ENCODE measurements around the gene AGAP1.

AGAP1 gene

DNA sequence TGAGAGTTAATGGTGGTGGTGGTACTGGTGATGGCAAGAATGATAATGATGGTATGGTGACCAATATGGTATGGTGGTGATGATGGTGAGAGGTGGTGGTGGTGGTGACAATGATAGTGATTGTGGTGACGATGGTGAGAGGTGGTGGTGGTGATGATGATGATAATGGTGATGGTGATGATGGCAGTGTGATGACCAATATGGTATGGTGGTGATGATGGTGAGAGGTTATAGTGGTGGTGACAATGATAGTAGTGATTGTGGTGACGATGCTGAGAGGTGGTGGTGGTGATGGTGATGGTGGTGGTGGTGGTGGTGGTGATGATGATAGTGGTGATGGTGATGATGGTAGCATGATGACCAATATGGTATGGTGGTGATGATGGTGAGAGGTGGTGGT lies 505.2 kb downstream of the AGAP1 start:
- Histone ChIP-seq H3K27me3 (ENCODE audit: control insufficient read depth in 2 of 2, insufficient read depth in 2 of 2, low read length in 2 of 2) (no peaks in the 10 kb centered on the region), H3K9me3 (ENCODE audit: control insufficient read depth in 2 of 2, low read length in 2 of 2) (no peaks in the 10 kb centered on the region), H3K27ac (ENCODE audit: low read depth in 2 of 2, low read length in 2 of 2) (no peak overlapping the region), H3K9ac (ENCODE audit: low read depth in 1 of 2, low read length in 2 of 2) (no peak overlapping the region), H3K4me1 (ENCODE audit: control insufficient read depth in 2 of 2, insufficient read depth in 2 of 2, low read length in 2 of 2) (no peaks in the 10 kb centered on the region), H3K4me3 (ENCODE audit: low read length in 2 of 2) (no peak overlapping the region), H3K36me3 (ENCODE audit: control insufficient read depth in 2 of 2, insufficient read depth in 2 of 2, low read length in 2 of 2) (peaks cover 3 to 7% of the 10 kb centered on the region in 2 donors)

DNA sequence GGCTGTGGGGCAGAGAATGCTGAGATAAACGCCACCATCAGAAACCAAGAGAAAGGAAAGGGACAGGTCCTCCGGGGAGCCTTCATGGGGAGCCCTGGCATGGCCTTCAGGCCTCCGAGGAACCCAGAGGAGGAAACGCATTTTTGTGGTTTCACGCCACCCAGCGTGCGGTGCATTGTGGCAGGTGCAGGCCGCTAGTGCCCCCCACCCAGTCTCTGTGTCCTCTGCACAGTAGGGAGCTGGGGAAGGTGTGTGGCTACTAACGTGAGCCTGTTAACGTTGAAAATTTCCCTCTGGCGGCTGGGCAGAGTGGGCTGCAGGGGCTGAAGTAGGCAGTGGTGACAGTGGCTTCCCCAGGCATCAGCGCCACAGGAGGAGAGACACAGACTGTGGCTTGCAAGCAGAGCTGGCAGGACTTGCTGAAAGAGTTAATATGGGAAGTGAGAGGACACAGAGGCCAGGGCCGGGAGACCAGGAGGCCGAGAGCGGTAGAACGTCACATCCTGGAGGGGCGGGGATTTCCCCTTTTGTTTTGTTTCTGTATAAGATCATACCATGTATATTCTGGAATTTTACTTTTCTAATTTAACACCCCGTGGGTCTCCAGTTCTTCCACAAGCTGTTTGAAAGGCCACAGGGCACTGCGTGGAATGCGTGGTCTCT lies 507.5 kb downstream of the AGAP1 start:
- H3K27ac ChIP-seq (ENCODE audit: low read depth in 2 of 2, low read length in 2 of 2) = no peak overlapping the region
- no peaks in the 10 kb centered on the region for H3K27me3 ChIP-seq (ENCODE audit: control insufficient read depth in 2 of 2, insufficient read depth in 2 of 2, low read length in 2 of 2)

DNA sequence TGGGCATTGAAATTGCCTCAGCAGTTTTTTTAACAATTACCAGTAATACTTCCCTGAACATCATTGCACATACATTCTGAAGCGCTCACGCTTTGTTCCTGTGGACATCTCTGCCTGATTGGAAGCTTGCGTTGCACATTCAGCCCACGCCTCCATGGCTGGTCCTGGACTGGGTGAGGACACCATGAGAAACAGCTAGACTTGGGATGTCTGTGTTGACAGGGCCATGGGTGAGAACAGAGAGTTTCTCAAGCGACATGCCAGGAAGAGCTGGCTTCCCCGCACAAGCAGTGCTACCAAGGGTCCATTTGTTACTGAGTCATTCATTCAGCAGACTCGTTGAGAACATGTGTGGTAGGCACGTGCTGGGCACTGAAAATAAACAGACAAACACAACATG lies 508.0 kb downstream of the AGAP1 start:
- H3K36me3 ChIP-seq (ENCODE audit: control insufficient read depth in 2 of 2, insufficient read depth in 2 of 2, low read length in 2 of 2) = peaks cover 3 to 7% of the 10 kb centered on the region in 2 donors
- no peaks in the 10 kb centered on the region for H3K9me3 ChIP-seq (ENCODE audit: control insufficient read depth in 2 of 2, low read length in 2 of 2)
- H3K4me1 ChIP-seq (ENCODE audit: control insufficient read depth in 2 of 2, insufficient read depth in 2 of 2, low read length in 2 of 2) = no peaks in the 10 kb centered on the region
- no peak overlapping the region for H3K4me3 ChIP-seq (ENCODE audit: low read length in 2 of 2)
- no peak overlapping the region for H3K27ac ChIP-seq (ENCODE audit: low read depth in 2 of 2, low read length in 2 of 2)
- no peaks in the 10 kb centered on the region for H3K27me3 ChIP-seq (ENCODE audit: control insufficient read depth in 2 of 2, insufficient read depth in 2 of 2, low read length in 2 of 2)
- H3K9ac ChIP-seq (ENCODE audit: low read depth in 1 of 2, low read length in 2 of 2) = no peak overlapping the region

More for the DNA sequence above, 507.5 kb downstream of the AGAP1 start:
- peaks cover 3 to 7% of the 10 kb centered on the region in 2 donors for H3K36me3 ChIP-seq (ENCODE audit: control insufficient read depth in 2 of 2, insufficient read depth in 2 of 2, low read length in 2 of 2)
- H3K4me3 ChIP-seq (ENCODE audit: low read length in 2 of 2) = no peak overlapping the region
- no peaks in the 10 kb centered on the region for H3K9me3 ChIP-seq (ENCODE audit: control insufficient read depth in 2 of 2, low read length in 2 of 2)
- H3K9ac ChIP-seq (ENCODE audit: low read depth in 1 of 2, low read length in 2 of 2) = no peak overlapping the region
- H3K4me1 ChIP-seq (ENCODE audit: control insufficient read depth in 2 of 2, insufficient read depth in 2 of 2, low read length in 2 of 2) = no peaks in the 10 kb centered on the region

DNA sequence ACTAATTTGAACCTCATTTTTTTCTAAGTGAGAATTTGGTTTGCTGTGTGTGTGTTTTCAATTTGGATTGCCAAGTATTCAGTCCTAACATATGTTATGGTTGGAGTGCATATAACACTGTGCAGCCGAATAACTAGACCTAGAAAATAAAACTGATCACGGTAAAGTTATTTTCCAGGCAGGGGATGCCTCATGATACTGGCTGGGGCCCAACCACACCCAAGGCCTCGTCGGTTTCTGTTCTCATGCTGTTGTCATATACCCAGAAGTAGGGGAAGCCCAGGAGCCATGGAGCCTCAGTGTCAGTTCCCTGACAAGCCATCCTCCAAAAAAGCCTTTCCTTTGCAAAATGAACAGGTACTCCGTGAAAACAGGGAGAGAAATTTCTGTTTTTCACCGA lies 514.2 kb downstream of the AGAP1 start:
- no peaks in the 10 kb centered on the region for H3K27me3 ChIP-seq (ENCODE audit: control insufficient read depth in 2 of 2, insufficient read depth in 2 of 2, low read length in 2 of 2)
- H3K9me3 ChIP-seq (ENCODE audit: control insufficient read depth in 2 of 2, low read length in 2 of 2) = no peaks in the 10 kb centered on the region
- H3K4me3 ChIP-seq (ENCODE audit: low read length in 2 of 2) = no peak overlapping the region
- no peak overlapping the region for H3K27ac ChIP-seq (ENCODE audit: low read depth in 2 of 2, low read length in 2 of 2)
- peaks cover 0 to 2% of the 10 kb centered on the region in 2 donors for H3K36me3 ChIP-seq (ENCODE audit: control insufficient read depth in 2 of 2, insufficient read depth in 2 of 2, low read length in 2 of 2)
- no peak overlapping the region for H3K9ac ChIP-seq (ENCODE audit: low read depth in 1 of 2, low read length in 2 of 2)
- H3K4me1 ChIP-seq (ENCODE audit: control insufficient read depth in 2 of 2, insufficient read depth in 2 of 2, low read length in 2 of 2) = no peaks in the 10 kb centered on the region

DNA sequence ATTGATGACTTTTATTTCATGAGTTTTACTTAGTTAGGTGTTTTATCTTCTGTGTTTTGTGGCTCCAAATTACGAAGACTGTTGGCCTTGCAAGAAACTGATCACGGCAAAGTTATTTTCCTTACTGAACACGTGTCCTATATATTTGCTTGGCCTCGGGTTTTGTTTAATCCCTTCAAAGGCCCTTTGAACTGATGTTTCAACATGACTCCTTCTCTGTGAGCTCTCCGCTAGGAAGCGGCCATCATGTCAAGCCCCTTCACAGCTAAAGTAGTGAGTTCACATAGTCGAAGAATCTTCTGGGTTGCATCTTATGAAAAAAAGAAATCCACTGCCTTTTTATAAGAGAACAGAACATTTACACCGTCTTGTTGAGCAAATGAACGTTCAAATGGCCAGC lies 515.0 kb downstream of the AGAP1 start:
- Histone ChIP-seq H3K9me3 (ENCODE audit: control insufficient read depth in 2 of 2, low read length in 2 of 2) (no peaks in the 10 kb centered on the region), H3K4me3 (ENCODE audit: low read length in 2 of 2) (no peak overlapping the region), H3K9ac (ENCODE audit: low read depth in 1 of 2, low read length in 2 of 2) (no peak overlapping the region), H3K27me3 (ENCODE audit: control insufficient read depth in 2 of 2, insufficient read depth in 2 of 2, low read length in 2 of 2) (no peaks in the 10 kb centered on the region), H3K36me3 (ENCODE audit: control insufficient read depth in 2 of 2, insufficient read depth in 2 of 2, low read length in 2 of 2) (no peaks in the 10 kb centered on the region), H3K4me1 (ENCODE audit: control insufficient read depth in 2 of 2, insufficient read depth in 2 of 2, low read length in 2 of 2) (no peaks in the 10 kb centered on the region), H3K27ac (ENCODE audit: low read depth in 2 of 2, low read length in 2 of 2) (no peak overlapping the region)

DNA sequence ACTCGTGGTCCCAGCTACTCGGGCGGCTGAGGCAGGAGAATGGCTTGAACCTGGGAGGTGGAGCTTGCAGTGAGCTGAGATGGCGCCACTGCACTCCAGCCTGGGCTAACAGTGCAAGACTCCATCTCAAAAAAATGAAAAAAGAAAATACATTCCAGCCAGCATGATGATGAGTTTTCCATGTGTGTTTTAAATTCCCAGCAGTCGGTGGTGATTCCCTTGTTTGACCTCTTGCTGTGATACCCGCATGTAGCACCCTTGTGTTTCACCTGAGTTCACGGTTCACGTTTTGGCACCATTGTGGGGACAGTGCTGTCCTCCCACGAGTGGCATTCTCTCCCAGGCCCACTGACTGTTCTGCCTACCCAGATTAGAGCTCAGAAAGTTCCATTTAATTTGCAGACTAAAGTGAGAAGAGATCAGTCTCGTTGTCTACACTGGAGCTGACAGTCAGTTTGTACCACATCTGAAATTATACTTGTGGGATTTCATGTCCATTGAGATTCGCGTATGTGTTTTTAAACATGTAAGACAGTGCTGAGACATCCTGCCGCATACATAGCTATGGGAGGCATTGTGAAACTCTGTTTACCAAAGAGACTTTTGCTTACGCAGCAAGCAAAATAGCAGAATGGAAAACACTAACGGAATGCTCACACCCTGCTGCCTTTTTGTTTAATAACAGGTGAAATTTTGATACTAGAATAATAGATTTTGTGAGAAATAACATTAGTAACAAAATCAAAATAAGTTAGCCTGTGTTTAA lies 517.3 kb downstream of the AGAP1 start:
- Histone ChIP-seq H3K9me3 (ENCODE audit: control insufficient read depth in 2 of 2, low read length in 2 of 2) (no peaks in the 10 kb centered on the region), H3K27me3 (ENCODE audit: control insufficient read depth in 2 of 2, insufficient read depth in 2 of 2, low read length in 2 of 2) (no peaks in the 10 kb centered on the region), H3K9ac (ENCODE audit: low read depth in 1 of 2, low read length in 2 of 2) (no peak overlapping the region), H3K4me1 (ENCODE audit: control insufficient read depth in 2 of 2, insufficient read depth in 2 of 2, low read length in 2 of 2) (no peaks in the 10 kb centered on the region), H3K36me3 (ENCODE audit: control insufficient read depth in 2 of 2, insufficient read depth in 2 of 2, low read length in 2 of 2) (no peaks in the 10 kb centered on the region), H3K27ac (ENCODE audit: low read depth in 2 of 2, low read length in 2 of 2) (no peak overlapping the region), H3K4me3 (ENCODE audit: low read length in 2 of 2) (no peak overlapping the region)

DNA sequence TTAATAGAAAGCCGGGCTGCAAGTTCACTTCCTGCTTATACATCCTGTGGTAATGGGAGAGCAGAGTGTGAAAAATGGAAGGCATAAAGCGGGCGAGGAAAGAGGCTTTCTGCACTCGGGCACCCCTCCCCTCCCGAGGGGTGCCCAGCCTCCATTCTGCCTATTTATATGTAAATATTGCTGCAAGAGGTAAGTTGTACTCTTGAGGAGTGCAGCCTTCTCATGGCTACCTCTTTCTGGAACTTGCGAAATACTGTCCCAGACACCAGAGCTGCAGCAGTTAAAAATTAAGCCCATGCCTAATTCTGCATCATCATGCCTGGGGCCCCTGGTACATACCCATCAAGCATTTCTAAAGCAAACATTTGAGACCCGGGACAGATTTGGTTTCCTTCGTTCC lies 518.3 kb downstream of the AGAP1 start:
- Histone ChIP-seq H3K9me3 (ENCODE audit: control insufficient read depth in 2 of 2, low read length in 2 of 2) (no peaks in the 10 kb centered on the region), H3K27me3 (ENCODE audit: control insufficient read depth in 2 of 2, insufficient read depth in 2 of 2, low read length in 2 of 2) (no peaks in the 10 kb centered on the region), H3K9ac (ENCODE audit: low read depth in 1 of 2, low read length in 2 of 2) (no peak overlapping the region), H3K4me1 (ENCODE audit: control insufficient read depth in 2 of 2, insufficient read depth in 2 of 2, low read length in 2 of 2) (no peaks in the 10 kb centered on the region), H3K27ac (ENCODE audit: low read depth in 2 of 2, low read length in 2 of 2) (no peak overlapping the region), H3K36me3 (ENCODE audit: control insufficient read depth in 2 of 2, insufficient read depth in 2 of 2, low read length in 2 of 2) (no peaks in the 10 kb centered on the region), H3K4me3 (ENCODE audit: low read length in 2 of 2) (no peak overlapping the region)

DNA sequence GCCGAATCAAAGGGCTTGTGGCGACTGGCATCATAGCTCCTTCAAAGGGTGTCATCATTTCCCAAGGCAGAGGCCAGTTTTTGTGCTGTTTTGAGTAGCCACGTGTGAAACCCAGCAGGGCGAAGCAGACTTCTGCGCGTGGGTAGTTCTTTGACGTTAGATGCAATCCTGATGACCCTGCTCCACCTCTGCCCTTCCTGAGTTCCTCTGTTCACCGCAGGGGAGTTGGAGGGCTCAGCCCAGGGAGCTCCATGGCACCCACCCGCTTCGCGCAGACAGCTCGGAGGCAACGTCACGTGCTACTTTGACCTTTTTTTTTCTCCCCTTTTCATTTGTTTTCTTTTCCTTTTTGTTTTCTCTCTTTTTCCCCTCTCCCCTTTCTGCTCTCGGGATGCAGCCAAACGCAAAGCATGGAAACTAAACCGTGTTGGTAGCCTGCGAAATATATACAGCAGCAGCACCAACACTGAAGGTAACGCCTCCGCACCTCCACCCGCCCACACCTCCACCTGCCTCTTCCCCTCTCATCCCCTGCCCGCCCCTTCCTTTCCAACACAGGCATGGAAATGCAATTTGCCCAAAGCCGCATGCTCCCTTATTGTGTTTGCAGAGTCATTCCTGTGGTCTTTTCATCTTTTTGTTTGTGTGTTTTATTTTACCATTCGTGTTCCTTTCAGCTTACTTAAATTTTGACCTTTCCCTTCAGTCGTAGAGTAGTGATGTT lies 520.7 kb downstream of the AGAP1 start:
- H3K4me3 ChIP-seq (ENCODE audit: low read length in 2 of 2) = no peak overlapping the region
- no peaks in the 10 kb centered on the region for H3K36me3 ChIP-seq (ENCODE audit: control insufficient read depth in 2 of 2, insufficient read depth in 2 of 2, low read length in 2 of 2)

DNA sequence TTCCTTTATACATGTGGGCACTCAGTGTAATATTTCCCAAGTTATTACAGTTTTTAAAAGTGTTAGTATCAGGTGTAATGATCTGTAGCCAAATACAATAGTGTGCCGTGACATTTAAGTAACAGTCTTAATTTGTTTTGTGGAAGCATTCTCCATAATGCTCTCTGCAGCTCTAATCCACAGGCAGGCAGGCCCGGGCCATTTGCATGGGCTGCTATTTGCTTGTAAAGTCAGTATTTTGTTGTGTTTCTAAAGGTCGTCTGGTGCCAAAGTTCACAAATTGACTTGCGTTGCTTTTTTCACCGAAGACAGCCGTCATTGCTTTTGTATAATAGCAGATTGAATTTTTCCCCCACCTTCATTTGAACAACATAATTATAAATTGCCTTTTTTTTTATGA lies 521.3 kb downstream of the AGAP1 start:
- Histone ChIP-seq H3K27me3 (ENCODE audit: control insufficient read depth in 2 of 2, insufficient read depth in 2 of 2, low read length in 2 of 2) (no peaks in the 10 kb centered on the region), H3K36me3 (ENCODE audit: control insufficient read depth in 2 of 2, insufficient read depth in 2 of 2, low read length in 2 of 2) (no peaks in the 10 kb centered on the region), H3K4me1 (ENCODE audit: control insufficient read depth in 2 of 2, insufficient read depth in 2 of 2, low read length in 2 of 2) (no peaks in the 10 kb centered on the region), H3K9ac (ENCODE audit: low read depth in 1 of 2, low read length in 2 of 2) (no peak overlapping the region), H3K4me3 (ENCODE audit: low read length in 2 of 2) (no peak overlapping the region), H3K9me3 (ENCODE audit: control insufficient read depth in 2 of 2, low read length in 2 of 2) (no peaks in the 10 kb centered on the region), H3K27ac (ENCODE audit: low read depth in 2 of 2, low read length in 2 of 2) (no peak overlapping the region)

More for the DNA sequence above, 520.7 kb downstream of the AGAP1 start:
- Histone ChIP-seq H3K4me1 (ENCODE audit: control insufficient read depth in 2 of 2, insufficient read depth in 2 of 2, low read length in 2 of 2) (no peaks in the 10 kb centered on the region), H3K9me3 (ENCODE audit: control insufficient read depth in 2 of 2, low read length in 2 of 2) (no peaks in the 10 kb centered on the region), H3K9ac (ENCODE audit: low read depth in 1 of 2, low read length in 2 of 2) (no peak overlapping the region), H3K27me3 (ENCODE audit: control insufficient read depth in 2 of 2, insufficient read depth in 2 of 2, low read length in 2 of 2) (no peaks in the 10 kb centered on the region), H3K27ac (ENCODE audit: low read depth in 2 of 2, low read length in 2 of 2) (no peak overlapping the region)

DNA sequence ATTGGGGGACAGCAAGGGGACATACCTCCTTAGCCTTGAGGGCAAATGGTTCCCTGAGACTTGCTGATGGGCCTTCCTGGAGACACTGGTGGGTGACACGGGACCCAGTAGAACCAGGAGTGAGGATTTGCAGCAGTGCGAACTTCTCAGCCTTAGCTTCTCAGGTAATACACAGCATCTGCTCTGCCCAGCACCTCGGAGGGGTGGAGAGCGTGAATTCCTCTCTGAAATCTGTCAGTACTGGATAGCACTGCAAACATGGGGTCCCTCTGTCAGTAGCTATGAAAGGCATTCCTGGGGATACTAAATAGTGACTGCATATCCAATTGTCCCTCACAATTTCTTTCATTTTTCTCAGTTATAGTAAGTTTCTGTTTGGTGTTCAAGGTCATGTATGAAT lies 522.7 kb downstream of the AGAP1 start:
- Histone ChIP-seq H3K27me3 (ENCODE audit: control insufficient read depth in 2 of 2, insufficient read depth in 2 of 2, low read length in 2 of 2) (no peaks in the 10 kb centered on the region), H3K27ac (ENCODE audit: low read depth in 2 of 2, low read length in 2 of 2) (no peak overlapping the region), H3K36me3 (ENCODE audit: control insufficient read depth in 2 of 2, insufficient read depth in 2 of 2, low read length in 2 of 2) (peaks cover 3 to 4% of the 10 kb centered on the region in 2 donors), H3K9me3 (ENCODE audit: control insufficient read depth in 2 of 2, low read length in 2 of 2) (no peaks in the 10 kb centered on the region), H3K4me3 (ENCODE audit: low read length in 2 of 2) (no peak overlapping the region), H3K9ac (ENCODE audit: low read depth in 1 of 2, low read length in 2 of 2) (no peak overlapping the region), H3K4me1 (ENCODE audit: control insufficient read depth in 2 of 2, insufficient read depth in 2 of 2, low read length in 2 of 2) (no peaks in the 10 kb centered on the region)

Measured in mucosa of rectum (tissue), 2 donors.